ENCODE measurements around the gene RECQL.

DNA sequence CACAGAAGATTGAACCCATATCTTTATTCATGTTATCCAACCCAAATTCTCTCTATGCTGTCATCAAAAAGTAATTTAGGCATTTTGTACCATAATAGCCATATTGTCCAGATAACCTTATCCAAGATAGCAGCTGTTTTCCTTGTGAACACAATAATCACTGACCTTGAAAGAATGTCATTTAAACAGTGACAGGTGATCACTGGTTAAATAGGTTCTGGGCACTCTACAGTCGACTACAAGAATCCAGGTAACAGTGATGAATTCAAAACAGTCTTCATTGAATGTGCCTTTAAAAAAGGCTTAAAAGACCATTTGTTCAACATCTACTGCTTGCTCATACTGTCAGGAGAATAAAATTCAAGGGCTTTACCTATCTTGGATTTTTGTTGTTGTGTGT is 20.1 kb upstream of the RECQL start:
- TF ChIP-seq ZNF8 (CRISPR knock-in tag; IDR thresholded peaks at IDR 0.05): no peak
- TF ChIP-seq TCF4 (CRISPR knock-in tag; IDR thresholded peaks at IDR 0.05; ENCODE audit: borderline replicate concordance): no peak
- TF ChIP-seq SNAI2 (CRISPR knock-in tag; IDR thresholded peaks at IDR 0.05): no peak
